ENCODE results near the gene ZNF70.

DNA sequence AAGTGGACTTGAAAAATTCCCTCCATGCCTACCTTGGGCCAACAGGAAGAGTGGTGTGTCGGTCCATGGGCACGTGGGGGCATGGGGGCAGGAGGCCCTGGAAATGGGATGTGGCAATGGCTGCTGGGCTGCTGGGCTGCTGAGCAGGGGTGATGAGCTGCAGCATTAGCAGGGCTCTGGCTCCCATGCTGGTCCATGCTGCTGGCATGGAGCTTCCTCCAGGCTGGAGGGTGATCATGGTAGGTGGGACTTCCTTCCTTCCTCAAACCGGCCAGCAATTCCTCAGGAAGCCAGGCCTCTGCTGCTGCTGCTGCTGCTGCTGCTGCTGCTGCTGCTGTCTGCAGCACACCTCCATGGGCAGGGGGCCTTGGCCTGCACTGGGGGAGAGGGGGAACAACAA is 55.8 kb downstream of the ZNF70 start:
- TF ChIP-seq KDM1A (IDR thresholded peaks at IDR 0.05) (no peak), HNRNPK (IDR thresholded peaks at IDR 0.05; ENCODE audit: low read depth, low read length, poor library complexity, severe bottlenecking) (no peak), ESRRA (IDR thresholded peaks at IDR 0.05; ENCODE audit: borderline replicate concordance, low read depth) (no peak), PTTG1 (tag; IDR thresholded peaks at IDR 0.05; ENCODE audit: low read depth) (no peak), ZNF584 (CRISPR knock-in tag; IDR thresholded peaks at IDR 0.05; ENCODE audit: low read depth) (no peak), TBL1XR1 (IDR thresholded peaks at IDR 0.05; ENCODE audit: low read length in 2 of 2) (no peak), ZNF140 (CRISPR knock-in tag; IDR thresholded peaks at IDR 0.05) (no peak), ZNF274 (IDR thresholded peaks at IDR 0.05; ENCODE audit: borderline replicate concordance, low read depth, low read length) (no peak), ZNF12 (CRISPR knock-in tag; IDR thresholded peaks at IDR 0.05) (no peak), CHD1 (IDR thresholded peaks at IDR 0.05; ENCODE audit: low read length) (no peak)
- TF ChIP-seq, protein P1, sequence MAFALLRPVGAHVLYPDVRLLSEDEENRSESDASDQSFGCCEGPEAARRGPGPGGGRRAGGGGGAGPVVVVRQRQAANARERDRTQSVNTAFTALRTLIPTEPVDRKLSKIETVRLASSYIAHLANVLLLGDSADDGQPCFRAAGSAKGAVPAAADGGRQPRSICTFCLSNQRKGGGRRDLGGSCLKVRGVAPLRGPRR (CRISPR knock-in tag; IDR thresholded peaks at IDR 0.05) = no peak
- TF ChIP-seq, protein P2, sequence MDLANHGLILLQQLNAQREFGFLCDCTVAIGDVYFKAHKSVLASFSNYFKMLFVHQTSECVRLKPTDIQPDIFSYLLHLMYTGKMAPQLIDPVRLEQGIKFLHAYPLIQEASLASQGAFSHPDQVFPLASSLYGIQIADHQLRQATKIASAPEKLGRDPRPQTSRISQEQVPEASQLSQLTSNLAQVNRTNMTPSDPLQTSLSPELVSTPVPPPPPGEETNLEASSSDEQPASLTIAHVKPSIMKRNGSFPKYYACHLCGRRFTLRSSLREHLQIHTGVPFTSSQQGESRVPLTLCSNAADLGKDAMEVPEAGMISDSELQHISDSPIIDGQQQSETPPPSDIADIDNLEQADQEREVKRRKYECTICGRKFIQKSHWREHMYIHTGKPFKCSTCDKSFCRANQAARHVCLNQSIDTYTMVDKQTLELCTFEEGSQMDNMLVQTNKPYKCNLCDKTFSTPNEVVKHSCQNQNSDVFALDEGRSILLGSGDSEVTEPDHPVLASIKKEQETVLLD (IDR thresholded peaks at IDR 0.05) = no peak
- TF ChIP-seq, protein P3, sequence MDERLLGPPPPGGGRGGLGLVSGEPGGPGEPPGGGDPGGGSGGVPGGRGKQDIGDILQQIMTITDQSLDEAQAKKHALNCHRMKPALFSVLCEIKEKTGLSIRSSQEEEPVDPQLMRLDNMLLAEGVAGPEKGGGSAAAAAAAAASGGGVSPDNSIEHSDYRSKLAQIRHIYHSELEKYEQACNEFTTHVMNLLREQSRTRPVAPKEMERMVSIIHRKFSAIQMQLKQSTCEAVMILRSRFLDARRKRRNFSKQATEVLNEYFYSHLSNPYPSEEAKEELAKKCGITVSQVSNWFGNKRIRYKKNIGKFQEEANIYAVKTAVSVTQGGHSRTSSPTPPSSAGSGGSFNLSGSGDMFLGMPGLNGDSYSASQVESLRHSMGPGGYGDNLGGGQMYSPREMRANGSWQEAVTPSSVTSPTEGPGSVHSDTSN (CRISPR knock-in tag; IDR thresholded peaks at IDR 0.05; ENCODE audit: low read depth) = no peak
- TF ChIP-seq, protein P3 (tag; conservative IDR thresholded peaks at IDR 0.05; ENCODE audit: low read depth) = no peak

Data from K562 (cell line).